Stomach smooth muscle (tissue), 2 donors: ENCODE results near the gene ERBB4.

Experiments
- H3K27ac ChIP-seq: one replicate; pipeline ENCODE4 v1.7.0; 2013; ENCODE audit warnings: mild to moderate bottlenecking, low read length, inconsistent platforms
- H3K27me3 ChIP-seq, 2 donors: one replicate each; pipeline ENCODE4 v1.7.0; 2013; ENCODE audit warnings: low read length in 2 of 2; ENCODE audit not compliant: insufficient read depth in 2 of 2, control insufficient read depth in 1 of 2
- H3K36me3 ChIP-seq, 2 donors: one replicate each; pipeline ENCODE4 v1.7.0; 2013; ENCODE audit warnings: low read length in 2 of 2; ENCODE audit not compliant: control insufficient read depth in 2 of 2, insufficient read depth in 2 of 2
- H3K4me1 ChIP-seq: one replicate; pipeline ENCODE4 v1.7.0; 2013; ENCODE audit warnings: low read length; ENCODE audit not compliant: control insufficient read depth, insufficient read depth
- H3K4me3 ChIP-seq, 2 donors: one replicate each; pipeline ENCODE4 v1.7.0; 2013; ENCODE audit warnings: low read length in 2 of 2
- H3K9ac ChIP-seq, 2 donors: one replicate each; pipeline ENCODE4 v1.7.0; 2013; ENCODE audit warnings: low read length in 2 of 2, mild to moderate bottlenecking in 1 of 2
- H3K9me3 ChIP-seq, 2 donors: one replicate each; pipeline ENCODE4 v1.7.0; 2013; ENCODE audit warnings: low read length in 2 of 2; ENCODE audit not compliant: control insufficient read depth in 2 of 2
- donor health status: healthy.
- donor health status: Pancreatic carcinoma.

The ERBB4 gene

GRCh38 chr2:211755187-211755586, 783.4 kb downstream of the ERBB4 start:
- Histone ChIP-seq H3K9me3 (no peaks in the 10 kb centered on the region), H3K4me1 (no peaks in the 10 kb centered on the region), H3K4me3 (no peak overlapping the region), H3K27ac (no peak overlapping the region), H3K9ac (no peak overlapping the region), H3K36me3 (no peaks in the 10 kb centered on the region), H3K27me3 (no peaks in the 10 kb centered on the region)

GRCh38 chr2:211751848-211752247, 786.8 kb downstream of the ERBB4 start:
- Histone ChIP-seq H3K27ac (no peak overlapping the region), H3K36me3 (no peaks in the 10 kb centered on the region), H3K4me3 (no peak overlapping the region), H3K9me3 (no peaks in the 10 kb centered on the region), H3K9ac (no peak overlapping the region), H3K27me3 (no peaks in the 10 kb centered on the region), H3K4me1 (no peaks in the 10 kb centered on the region)

GRCh38 chr2:211748339-211748738, 790.3 kb downstream of the ERBB4 start:
- no peak overlapping the region for H3K27ac ChIP-seq
- H3K9ac ChIP-seq, result no peak overlapping the region
- no peaks in the 10 kb centered on the region for H3K27me3 ChIP-seq
- no peaks in the 10 kb centered on the region for H3K4me1 ChIP-seq
- H3K4me3 ChIP-seq, result no peak overlapping the region
- H3K36me3 ChIP-seq, result no peaks in the 10 kb centered on the region
- no peaks in the 10 kb centered on the region for H3K9me3 ChIP-seq

- Histone ChIP-seq H3K27me3 (no peaks in the 10 kb centered on the region), H3K4me1 (no peaks in the 10 kb centered on the region), H3K9me3 (no peaks in the 10 kb centered on the region), H3K36me3 (no peaks in the 10 kb centered on the region), H3K27ac (no peak overlapping the region), H3K9ac (no peak overlapping the region), H3K4me3 (no peak overlapping the region)
These were observed 793.1 kb downstream of the ERBB4 start for GRCh38 chr2:211745295-211746097.

GRCh38 chr2:211744379-211744778, 794.2 kb downstream of the ERBB4 start:
- H3K36me3 ChIP-seq, result no peaks in the 10 kb centered on the region
- no peaks in the 10 kb centered on the region for H3K9me3 ChIP-seq
- H3K4me3 ChIP-seq, result no peak overlapping the region
- H3K9ac ChIP-seq, result no peak overlapping the region
- no peaks in the 10 kb centered on the region for H3K4me1 ChIP-seq
- H3K27ac ChIP-seq, result no peak overlapping the region
- H3K27me3 ChIP-seq, result no peaks in the 10 kb centered on the region

GRCh38 chr2:211741966-211742365, 796.6 kb downstream of the ERBB4 start:
- Histone ChIP-seq H3K9ac (no peak overlapping the region), H3K27me3 (no peaks in the 10 kb centered on the region), H3K36me3 (no peaks in the 10 kb centered on the region), H3K27ac (no peak overlapping the region), H3K4me1 (no peaks in the 10 kb centered on the region), H3K4me3 (no peak overlapping the region), H3K9me3 (no peaks in the 10 kb centered on the region)

GRCh38 chr2:211737282-211737681, 801.3 kb downstream of the ERBB4 start:
- Histone ChIP-seq H3K27me3 (no peaks in the 10 kb centered on the region), H3K36me3 (no peaks in the 10 kb centered on the region), H3K9ac (no peak overlapping the region), H3K4me1 (no peaks in the 10 kb centered on the region), H3K27ac (no peak overlapping the region), H3K9me3 (no peaks in the 10 kb centered on the region), H3K4me3 (no peak overlapping the region)

- Histone ChIP-seq H3K4me1 (no peaks in the 10 kb centered on the region), H3K27ac (no peak overlapping the region), H3K9ac (no peak overlapping the region), H3K4me3 (no peak overlapping the region), H3K9me3 (no peaks in the 10 kb centered on the region), H3K36me3 (no peaks in the 10 kb centered on the region), H3K27me3 (no peaks in the 10 kb centered on the region)
These were observed 808.4 kb downstream of the ERBB4 start for GRCh38 chr2:211730215-211730614.

- H3K27ac ChIP-seq, result no peak overlapping the region
- no peaks in the 10 kb centered on the region for H3K27me3 ChIP-seq
- H3K36me3 ChIP-seq, result no peaks in the 10 kb centered on the region
- no peaks in the 10 kb centered on the region for H3K4me1 ChIP-seq
- H3K4me3 ChIP-seq, result no peak overlapping the region
- H3K9me3 ChIP-seq, result no peaks in the 10 kb centered on the region
- H3K9ac ChIP-seq, result no peak overlapping the region
These were observed 809.2 kb downstream of the ERBB4 start for GRCh38 chr2:211729433-211729832.

GRCh38 chr2:211724933-211725332, 813.7 kb downstream of the ERBB4 start:
- Histone ChIP-seq H3K36me3 (no peaks in the 10 kb centered on the region), H3K4me3 (no peak overlapping the region), H3K9ac (no peak overlapping the region), H3K27me3 (no peaks in the 10 kb centered on the region), H3K4me1 (no peaks in the 10 kb centered on the region), H3K9me3 (no peaks in the 10 kb centered on the region), H3K27ac (no peak overlapping the region)

- H3K9me3 ChIP-seq, result no peaks in the 10 kb centered on the region
- no peaks in the 10 kb centered on the region for H3K4me1 ChIP-seq
- H3K27me3 ChIP-seq, result no peaks in the 10 kb centered on the region
- H3K9ac ChIP-seq, result no peak overlapping the region
- H3K4me3 ChIP-seq, result no peak overlapping the region
- H3K27ac ChIP-seq, result no peak overlapping the region
- no peaks in the 10 kb centered on the region for H3K36me3 ChIP-seq
These were observed 815.2 kb downstream of the ERBB4 start for GRCh38 chr2:211723398-211723797.
